Body of pancreas (tissue), 4 donors: ENCODE data around the gene RCAN3.

Source experiments
- POLR2A ChIP-seq, 3 donors: fragments of 450-650 bp; IDR thresholded peaks; one replicate each; pipeline ENCODE4 v1.6.1; 2016; ENCODE audit warnings: antibody characterized with exemption in 3 of 3, mild to moderate bottlenecking in 2 of 3
- TF ChIP-seq, protein P1 (sequence below), 7 experiments: fragments of 450-650 bp in 4 of 7; fragments of 200-600 bp in 3 of 7; sonication (generic) in 3 of 7; IDR thresholded peaks; one replicate each; pipeline ENCODE4 v1.5.1; 2016 to 2019; ENCODE audit warnings: antibody characterized with exemption in 7 of 7

DNA sequence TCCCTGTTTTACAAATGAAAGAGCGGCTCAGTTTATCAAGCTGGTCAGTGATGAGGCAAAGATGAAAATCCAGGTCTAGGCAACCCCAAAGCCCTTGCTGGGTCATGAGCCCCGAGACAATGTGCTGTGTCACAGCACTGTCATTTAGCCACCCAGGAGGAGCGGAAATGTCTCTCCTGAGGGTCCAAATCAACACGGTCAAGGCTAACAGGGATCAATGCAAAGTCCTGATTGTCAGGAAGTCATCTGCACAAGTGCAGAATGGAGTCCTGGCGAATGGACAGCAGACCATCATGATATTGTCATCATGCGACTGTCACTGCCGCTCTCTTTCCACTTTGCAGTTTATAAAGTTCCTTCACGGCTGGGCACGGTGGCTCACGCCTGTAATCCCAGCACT lies 83.5 kb downstream of the RCAN3 start:
- no peak for TF ChIP-seq POLR2A (IDR thresholded peaks at IDR 0.05)
- TF ChIP-seq, protein P1, sequence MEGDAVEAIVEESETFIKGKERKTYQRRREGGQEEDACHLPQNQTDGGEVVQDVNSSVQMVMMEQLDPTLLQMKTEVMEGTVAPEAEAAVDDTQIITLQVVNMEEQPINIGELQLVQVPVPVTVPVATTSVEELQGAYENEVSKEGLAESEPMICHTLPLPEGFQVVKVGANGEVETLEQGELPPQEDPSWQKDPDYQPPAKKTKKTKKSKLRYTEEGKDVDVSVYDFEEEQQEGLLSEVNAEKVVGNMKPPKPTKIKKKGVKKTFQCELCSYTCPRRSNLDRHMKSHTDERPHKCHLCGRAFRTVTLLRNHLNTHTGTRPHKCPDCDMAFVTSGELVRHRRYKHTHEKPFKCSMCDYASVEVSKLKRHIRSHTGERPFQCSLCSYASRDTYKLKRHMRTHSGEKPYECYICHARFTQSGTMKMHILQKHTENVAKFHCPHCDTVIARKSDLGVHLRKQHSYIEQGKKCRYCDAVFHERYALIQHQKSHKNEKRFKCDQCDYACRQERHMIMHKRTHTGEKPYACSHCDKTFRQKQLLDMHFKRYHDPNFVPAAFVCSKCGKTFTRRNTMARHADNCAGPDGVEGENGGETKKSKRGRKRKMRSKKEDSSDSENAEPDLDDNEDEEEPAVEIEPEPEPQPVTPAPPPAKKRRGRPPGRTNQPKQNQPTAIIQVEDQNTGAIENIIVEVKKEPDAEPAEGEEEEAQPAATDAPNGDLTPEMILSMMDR (IDR thresholded peaks at IDR 0.05) = no peak
